GM18870 (cell line): ENCODE results near the gene CCDC91.

Experiments used
- ATAC-seq: cut with Tn5 transposase; IDR thresholded peaks from one replicate; pipeline ENCODE4 v1.9.1; 2021; ENCODE audit warnings: moderate library complexity; ENCODE audit not compliant: unreplicated experiment

The CCDC91 gene

GRCh38 chr12:28574746-28575592 is 384.7 kb downstream of the CCDC91 start:
- ATAC-seq, result no peak

GRCh38 chr12:28575593-28576205 is 385.4 kb downstream of the CCDC91 start:
- ATAC-seq, result no peak

GRCh38 chr12:28578361-28578760 is 388.1 kb downstream of the CCDC91 start:
- ATAC-seq, result no peak

GRCh38 chr12:28578833-28579252 is 388.6 kb downstream of the CCDC91 start:
- ATAC-seq, result no peak

- no peak for ATAC-seq
Measured at GRCh38 chr12:28582672-28583376, 392.6 kb downstream of the CCDC91 start.

- no peak for ATAC-seq
Measured at GRCh38 chr12:28583701-28584261, 393.5 kb downstream of the CCDC91 start.

- ATAC-seq, result no peak
Measured at GRCh38 chr12:28585146-28585545, 394.9 kb downstream of the CCDC91 start.

- ATAC-seq, result no peak
Measured at GRCh38 chr12:28586481-28586880, 396.2 kb downstream of the CCDC91 start.

GRCh38 chr12:28591831-28592230 is 401.6 kb downstream of the CCDC91 start:
- ATAC-seq, result no peak
